K562 (cell line): ENCODE measurements around the gene AP2A2.

Experiments used
- FOXK2 ChIP-seq, 2 experiments: fragments of 450-650 bp; IDR thresholded peaks in 1 of 2; conservative IDR thresholded peaks in 1 of 2; 2 replicates each; pipeline ENCODE4 v1.6.1; 2016; ENCODE audit warnings: low read depth in 2 of 2, mild to moderate bottlenecking in 1 of 2
- SMAD3 ChIP-seq: fragments of 450-650 bp; formaldehyde crosslinking; conservative IDR thresholded peaks from 2 replicates; pipeline ENCODE4 v1.4.0; 2020; ENCODE audit warnings: mild to moderate bottlenecking
- SOX6 ChIP-seq: fragments of 450-650 bp; IDR thresholded peaks from 2 replicates; pipeline ENCODE4 v1.6.1; 2014; ENCODE audit warnings: mild to moderate bottlenecking
- TRIM24 ChIP-seq, 2 experiments: fragments of 450-650 bp; IDR thresholded peaks; 2 replicates each; pipeline ENCODE4 v1.6.1; 2016
- ZFP91 ChIP-seq: sonication (generic); formaldehyde crosslinking; IDR thresholded peaks from 2 replicates; pipeline ENCODE4 v1.8.0; 2022; ENCODE audit warnings: mild to moderate bottlenecking, missing genetic modification reagents
- TF ChIP-seq, protein P1 (sequence below), 3 experiments: IDR thresholded peaks in 2 of 3; conservative IDR thresholded peaks in 1 of 3; 2 replicates each; pipeline ENCODE4 v1.5.1; 2011 to 2012; ENCODE audit warnings: low read length in 3 of 3, mild to moderate bottlenecking in 3 of 3, control low read depth in 2 of 3, improper control_type of control experiment in 1 of 3, inconsistent platforms in 1 of 3, low read depth in 1 of 3, mixed read lengths in 1 of 3, moderate library complexity in 1 of 3; ENCODE audit not compliant: insufficient read depth in 2 of 3
- TF ChIP-seq, protein P2 (sequence below): fragments of 450-650 bp; IDR thresholded peaks from 2 replicates; pipeline ENCODE4 v1.6.1; 2016; ENCODE audit warnings: antibody characterized with exemption

DNA sequence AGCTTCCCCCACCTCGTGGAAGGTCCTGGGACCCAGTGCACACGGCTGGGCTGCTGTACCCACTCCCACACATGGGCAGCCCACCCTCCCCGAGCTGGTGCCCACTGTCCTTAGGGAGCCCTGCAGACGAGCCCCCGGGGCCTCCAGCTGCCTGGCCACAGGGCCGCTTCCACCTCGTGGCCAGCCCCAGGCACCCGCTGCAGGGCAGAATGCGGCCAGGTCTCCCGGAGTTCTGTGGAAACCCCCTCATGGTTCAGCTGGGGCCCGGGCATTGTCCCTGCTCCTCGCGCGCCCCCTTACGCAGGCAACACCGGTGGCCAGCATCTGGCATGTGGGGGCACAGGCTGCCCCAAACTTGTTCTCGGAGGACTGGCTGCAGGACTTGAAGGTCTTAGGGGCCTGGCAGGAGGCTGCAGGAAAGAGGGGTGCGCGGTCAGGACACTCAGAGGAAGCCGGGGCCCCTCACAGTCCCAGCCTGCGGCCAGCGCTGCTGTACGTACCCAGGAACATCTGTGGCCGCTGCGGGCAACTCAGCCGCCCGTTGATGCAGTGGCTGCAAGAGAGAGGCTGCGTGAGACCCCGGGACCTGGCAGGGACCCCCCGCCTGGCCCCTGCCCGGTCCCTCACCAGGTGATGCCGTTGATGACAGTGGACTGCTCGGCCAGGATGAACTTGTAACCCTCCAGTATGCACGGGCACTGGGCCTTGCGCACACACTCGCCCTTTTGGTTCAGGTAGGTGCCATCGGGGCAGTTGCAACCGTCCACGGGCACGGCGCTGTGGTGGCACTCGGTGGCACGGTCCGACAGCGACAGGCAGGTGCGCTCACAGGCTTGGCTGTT lies 101.2 kb downstream of the AP2A2 start:
- TF ChIP-seq, protein P1, sequence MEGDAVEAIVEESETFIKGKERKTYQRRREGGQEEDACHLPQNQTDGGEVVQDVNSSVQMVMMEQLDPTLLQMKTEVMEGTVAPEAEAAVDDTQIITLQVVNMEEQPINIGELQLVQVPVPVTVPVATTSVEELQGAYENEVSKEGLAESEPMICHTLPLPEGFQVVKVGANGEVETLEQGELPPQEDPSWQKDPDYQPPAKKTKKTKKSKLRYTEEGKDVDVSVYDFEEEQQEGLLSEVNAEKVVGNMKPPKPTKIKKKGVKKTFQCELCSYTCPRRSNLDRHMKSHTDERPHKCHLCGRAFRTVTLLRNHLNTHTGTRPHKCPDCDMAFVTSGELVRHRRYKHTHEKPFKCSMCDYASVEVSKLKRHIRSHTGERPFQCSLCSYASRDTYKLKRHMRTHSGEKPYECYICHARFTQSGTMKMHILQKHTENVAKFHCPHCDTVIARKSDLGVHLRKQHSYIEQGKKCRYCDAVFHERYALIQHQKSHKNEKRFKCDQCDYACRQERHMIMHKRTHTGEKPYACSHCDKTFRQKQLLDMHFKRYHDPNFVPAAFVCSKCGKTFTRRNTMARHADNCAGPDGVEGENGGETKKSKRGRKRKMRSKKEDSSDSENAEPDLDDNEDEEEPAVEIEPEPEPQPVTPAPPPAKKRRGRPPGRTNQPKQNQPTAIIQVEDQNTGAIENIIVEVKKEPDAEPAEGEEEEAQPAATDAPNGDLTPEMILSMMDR (IDR thresholded peaks at IDR 0.05 in 2 of 3, conservative IDR thresholded peaks at IDR 0.05 in 1 of 3; ENCODE audit: insufficient read depth in 2 of 3, low read depth in 1 of 3, low read length in 3 of 3) = no peak
- TF ChIP-seq ZFP91 (CRISPR knock-in tag) (no peak), SOX6 (no peak), TRIM24 (IDR thresholded peaks at IDR 0.05) (no peak), FOXK2 (conservative IDR thresholded peaks at IDR 0.05 in 1 of 2, IDR thresholded peaks at IDR 0.05 in 1 of 2; ENCODE audit: low read depth in 2 of 2) (no peak), SMAD3 (CRISPR knock-in tag) (no peak)
- TF ChIP-seq, protein P2, sequence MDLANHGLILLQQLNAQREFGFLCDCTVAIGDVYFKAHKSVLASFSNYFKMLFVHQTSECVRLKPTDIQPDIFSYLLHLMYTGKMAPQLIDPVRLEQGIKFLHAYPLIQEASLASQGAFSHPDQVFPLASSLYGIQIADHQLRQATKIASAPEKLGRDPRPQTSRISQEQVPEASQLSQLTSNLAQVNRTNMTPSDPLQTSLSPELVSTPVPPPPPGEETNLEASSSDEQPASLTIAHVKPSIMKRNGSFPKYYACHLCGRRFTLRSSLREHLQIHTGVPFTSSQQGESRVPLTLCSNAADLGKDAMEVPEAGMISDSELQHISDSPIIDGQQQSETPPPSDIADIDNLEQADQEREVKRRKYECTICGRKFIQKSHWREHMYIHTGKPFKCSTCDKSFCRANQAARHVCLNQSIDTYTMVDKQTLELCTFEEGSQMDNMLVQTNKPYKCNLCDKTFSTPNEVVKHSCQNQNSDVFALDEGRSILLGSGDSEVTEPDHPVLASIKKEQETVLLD = no peak
